Stimulated activated CD4-positive, alpha-beta T cell treated with anti-CD3 and anti-CD28 coated beads, Interleukin-4, amount 100 ng/mL, for 4 hours (primary cell): ENCODE measurements around the gene DCBLD1.
"Not testable (repeated sequence)": the region's sequence is repeated elsewhere in the genome, so short reads cannot be mapped to it uniquely, and the experiment has no call there.

Experiments
- DNase-seq, 2 experiments: peaks; one replicate each; pipeline ENCODE4 v3.0.0-alpha.2; 2020

DCBLD1 gene

DNA sequence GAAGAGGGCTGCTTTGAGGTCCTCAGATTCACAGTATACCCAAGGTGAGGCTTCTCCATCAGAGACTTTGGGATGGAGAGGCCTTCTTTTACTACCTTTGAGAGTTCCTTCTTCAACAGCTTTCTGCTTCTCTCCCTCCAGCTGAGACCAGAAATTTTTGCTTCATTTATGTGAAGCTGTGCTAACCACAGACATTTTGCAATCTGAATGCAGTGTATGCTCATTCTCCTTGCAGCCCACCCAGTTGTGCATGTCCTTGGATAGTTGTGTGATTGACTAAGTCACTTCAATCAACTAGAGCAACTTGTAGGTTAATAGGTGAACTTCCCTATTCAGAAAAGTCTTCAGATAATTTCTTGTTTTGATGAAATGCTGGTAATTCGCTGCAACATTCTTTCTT, 20.1 kb downstream of the DCBLD1 start:
- DNase-seq: no peak

DNA sequence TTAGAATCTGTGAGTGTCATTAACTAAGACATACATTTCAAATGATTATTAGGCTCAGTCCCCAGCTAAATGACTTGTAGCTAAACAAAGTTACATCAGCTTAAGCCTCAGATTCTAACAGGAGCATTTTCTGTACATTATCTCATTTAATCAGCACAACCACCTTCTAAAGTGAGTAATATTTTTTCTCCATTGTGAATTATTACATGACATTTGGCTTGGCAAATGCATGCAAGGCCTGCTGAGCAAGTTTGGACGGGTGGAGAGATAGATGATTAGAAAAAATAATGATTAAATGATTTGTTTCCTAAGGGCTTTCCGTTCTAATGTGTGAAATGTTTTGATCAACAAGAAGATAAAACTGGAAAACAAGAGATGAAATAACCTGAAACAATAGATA, 20.7 kb downstream of the DCBLD1 start:
- no peak for DNase-seq

DNA sequence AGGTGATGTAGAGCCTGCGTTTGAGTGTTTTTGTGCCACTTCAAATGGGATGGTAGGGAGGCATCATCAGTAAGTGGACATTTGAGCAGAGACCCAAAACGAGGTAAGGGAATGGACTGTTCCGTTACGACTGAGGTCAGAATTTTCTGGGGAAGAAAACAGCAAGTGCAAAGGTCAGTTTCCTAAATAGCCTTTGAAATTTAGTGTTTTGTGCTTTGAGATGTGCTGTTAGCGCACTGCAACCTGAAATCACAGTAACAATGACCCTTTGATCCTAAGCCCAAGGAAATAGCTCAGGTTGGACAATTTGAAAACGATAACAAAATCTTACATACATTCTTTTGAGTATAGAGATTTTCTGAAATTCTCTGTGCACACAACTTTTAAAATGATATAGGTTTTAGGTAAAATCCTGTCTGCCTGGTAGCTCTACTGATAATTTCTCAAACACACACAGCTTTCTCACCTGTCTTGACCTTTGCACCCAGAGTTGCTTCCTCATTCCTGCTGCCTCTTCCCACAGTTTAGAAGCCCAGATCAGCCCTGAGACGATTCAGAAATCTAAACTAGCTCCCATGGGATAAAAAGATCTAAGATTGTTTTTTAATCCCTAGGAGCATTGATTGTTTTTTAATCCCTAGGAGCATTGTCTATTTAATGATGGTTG, 22.1 kb downstream of the DCBLD1 start:
- no peak for DNase-seq

- no peak for DNase-seq
Observed at GRCh38 chr6:117505311-117505710, 22.8 kb downstream of the DCBLD1 start.

GRCh38 chr6:117506180-117506835, 23.8 kb downstream of the DCBLD1 start:
- no peak for DNase-seq

DNA sequence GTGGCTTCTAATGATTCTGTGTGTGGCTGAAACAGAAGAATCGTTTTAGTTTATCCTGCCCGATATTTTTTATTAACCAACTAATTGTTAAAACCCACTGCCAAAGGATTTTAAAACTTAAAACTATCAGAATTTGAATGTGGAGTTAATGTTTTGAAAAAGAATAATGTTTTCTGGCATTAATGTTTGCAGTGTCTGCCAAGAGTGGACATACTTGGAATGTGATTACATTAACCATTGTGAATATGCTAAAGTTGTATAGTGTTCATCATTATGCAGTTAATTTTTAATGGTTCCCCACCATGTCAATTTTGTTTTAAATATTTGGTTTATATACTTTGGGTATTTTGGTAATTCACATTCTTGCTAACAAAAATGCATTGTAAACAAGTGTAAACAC, 24.4 kb downstream of the DCBLD1 start:
- DNase-seq: no peak

GRCh38 chr6:117508450-117508971, 26.0 kb downstream of the DCBLD1 start:
- no peak for DNase-seq

GRCh38 chr6:117509021-117509420, 26.5 kb downstream of the DCBLD1 start:
- DNase-seq: no peak

GRCh38 chr6:117512056-117512828, 29.8 kb downstream of the DCBLD1 start:
- DNase-seq: no peak

DNA sequence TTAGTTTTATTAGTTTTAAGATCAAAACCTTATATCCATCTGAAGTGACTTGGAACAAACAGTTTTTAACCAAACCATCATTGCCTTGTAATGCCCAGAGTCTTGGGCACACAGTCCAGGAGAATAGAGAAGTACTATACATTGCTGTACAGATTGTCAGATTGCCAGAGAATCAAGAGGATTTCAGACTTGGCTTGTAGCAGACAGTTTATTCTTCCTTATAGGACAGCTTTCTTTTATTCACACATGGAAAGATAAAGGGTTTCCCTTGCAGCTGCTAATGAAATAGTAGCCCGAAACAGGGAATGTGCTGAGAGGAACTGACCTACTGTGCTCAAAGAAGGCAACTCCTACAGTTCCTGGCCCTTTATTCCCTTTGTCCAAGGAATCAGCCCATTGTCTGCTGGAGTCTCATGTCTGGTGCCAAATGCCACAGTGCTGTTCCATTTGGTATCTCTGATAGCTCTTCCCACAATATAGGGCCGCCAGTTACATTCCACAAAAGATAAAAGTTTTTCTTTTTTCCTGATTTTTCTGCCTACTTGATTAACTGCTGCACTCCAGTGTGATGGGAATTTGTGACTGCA, 30.6 kb downstream of the DCBLD1 start:
- DNase-seq: no peak

DNA sequence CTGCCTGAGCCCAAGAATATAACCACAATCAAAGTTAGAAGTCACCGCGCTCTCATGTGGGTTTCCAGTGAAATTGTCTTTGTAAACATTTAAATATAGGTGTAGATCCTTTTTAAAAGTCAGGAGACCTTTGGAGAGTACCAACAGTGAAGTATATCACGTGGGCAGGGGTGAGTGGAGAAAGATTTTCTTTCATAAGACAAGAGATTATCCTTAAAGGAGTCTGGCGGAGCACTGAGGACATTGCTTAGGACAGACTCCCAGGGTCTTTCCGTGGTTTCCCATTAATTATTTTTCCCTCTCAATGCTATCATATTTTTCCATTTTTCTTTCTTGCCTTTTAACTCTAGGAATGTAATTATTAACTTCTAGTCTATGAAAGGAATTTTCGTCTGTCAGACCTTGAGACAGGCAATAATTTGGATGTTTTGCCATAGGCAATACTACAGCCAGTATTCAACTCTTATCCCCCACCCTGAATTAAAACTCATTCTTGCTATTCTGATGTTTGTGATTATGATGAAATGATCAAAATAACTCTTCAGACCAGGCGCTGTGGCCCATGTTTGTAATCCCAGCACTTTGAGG, 31.4 kb downstream of the DCBLD1 start:
- no peak for DNase-seq

GRCh38 chr6:117514655-117515054, 32.2 kb downstream of the DCBLD1 start:
- no peak for DNase-seq

- no peak for DNase-seq
Observed at GRCh38 chr6:117515326-117515725, 32.9 kb downstream of the DCBLD1 start.

DNA sequence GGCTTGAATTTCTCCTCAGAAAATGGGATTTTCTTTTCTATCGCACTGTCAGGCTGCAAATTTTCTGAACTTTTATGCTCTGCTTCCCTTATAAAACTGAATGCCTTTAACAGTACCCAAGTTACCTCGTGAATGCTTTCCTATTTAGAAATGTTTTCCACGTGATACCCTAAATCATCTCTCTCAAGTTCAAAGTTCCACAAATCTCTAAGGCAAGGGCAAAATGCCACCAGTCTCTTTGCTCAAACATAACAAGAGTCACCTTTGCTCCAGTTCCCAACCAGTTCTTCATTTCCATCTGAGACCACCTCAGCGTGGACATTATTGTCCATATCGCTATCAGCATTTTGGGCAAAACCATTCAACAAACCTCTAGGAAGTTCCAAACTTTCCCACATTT, 35.5 kb downstream of the DCBLD1 start:
- not testable (repeated sequence) for DNase-seq

GRCh38 chr6:117518870-117519269, 36.4 kb downstream of the DCBLD1 start:
- DNase-seq: no peak

GRCh38 chr6:117520603-117521395, 38.3 kb downstream of the DCBLD1 start:
- DNase-seq: no peak

- no peak for DNase-seq
Observed at GRCh38 chr6:117521791-117522502, 39.5 kb downstream of the DCBLD1 start.

GRCh38 chr6:117525607-117526006, 43.1 kb downstream of the DCBLD1 start:
- DNase-seq: no peak

- DNase-seq: no peak
Observed at GRCh38 chr6:117530467-117531242, 48.2 kb downstream of the DCBLD1 start.

DNA sequence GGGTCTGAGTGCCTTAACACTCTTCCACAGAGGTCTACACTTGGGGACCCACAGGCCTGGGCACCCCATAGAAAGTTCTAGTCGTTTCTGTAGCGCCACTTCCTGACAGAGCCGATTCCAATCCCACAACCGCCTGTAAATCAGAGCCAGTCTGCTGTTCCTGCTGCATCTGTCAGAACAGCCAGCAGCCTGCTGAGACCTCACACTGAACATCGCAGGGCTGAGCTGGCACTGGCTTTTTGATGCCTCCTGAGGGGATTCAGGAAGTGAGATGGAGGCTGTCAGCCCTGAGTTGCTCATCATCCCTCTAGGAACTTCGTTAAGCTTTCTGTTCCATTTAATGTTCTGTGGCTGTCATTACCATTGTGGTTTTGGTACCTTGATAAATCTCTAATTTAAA, 48.9 kb downstream of the DCBLD1 start:
- DNase-seq: no peak
